Esophagus muscularis mucosa (tissue), 4 donors: ENCODE measurements around the gene COPE. TPM values are rescaled to one million over a fixed set of nuclear protein-coding genes. Genes with fewer than 3 reads are reported as not detected.

Experiments used
- DNase-seq: peaks from one replicate; pipeline ENCODE4 v3.0.0-alpha.2; 2017; ENCODE audit errors: extremely low spot score
- H3K27ac ChIP-seq, 4 donors: fragments of 200-600 bp; sonication (generic); replicated peaks in 1 of 4; 1 replicate in 3 of 4; 2 replicates in 1 of 4; pipeline ENCODE4 v1.5.1; 2016 to 2019; ENCODE audit warnings: mild to moderate bottlenecking in 1 of 4
- H3K27me3 ChIP-seq, 4 donors: fragments of 200-600 bp; sonication (generic); one replicate each; pipeline versions ENCODE4 v1.5.1 to v1.6.0; 2016 to 2019
- H3K36me3 ChIP-seq, 4 donors: fragments of 200-600 bp; sonication (generic); one replicate each; pipeline ENCODE4 v1.5.1; 2016 to 2019
- H3K4me1 ChIP-seq, 4 donors: fragments of 200-600 bp; sonication (generic); one replicate each; pipeline ENCODE4 v1.5.1; 2016 to 2019
- H3K4me3 ChIP-seq, 4 donors: fragments of 200-600 bp; sonication (generic); 1 replicate in 2 of 4; 2 replicates in 2 of 4; pipeline ENCODE4 v1.5.1; 2016 to 2019; ENCODE audit warnings: mild to moderate bottlenecking in 4 of 4, moderate library complexity in 1 of 4
- H3K9me3 ChIP-seq, 4 donors: fragments of 200-600 bp; sonication (generic); 1 replicate in 3 of 4; 2 replicates in 1 of 4; pipeline ENCODE4 v1.5.1; 2016 to 2019
- CTCF ChIP-seq, 3 experiments: fragments of 200-600 bp in 2 of 3; fragments of 450-650 bp in 1 of 3; sonication (generic) in 2 of 3; IDR thresholded peaks; one replicate each; pipeline ENCODE4 v1.5.1; 2017 to 2019; ENCODE audit warnings: antibody characterized with exemption in 3 of 3, mild to moderate bottlenecking in 2 of 3, moderate library complexity in 1 of 3
- EP300 ChIP-seq: sonication (generic); formaldehyde crosslinking; IDR thresholded peaks from one replicate; pipeline ENCODE4 v1.6.1; 2017; ENCODE audit warnings: antibody characterized with exemption
- POLR2A ChIP-seq: fragments of 450-650 bp; IDR thresholded peaks from one replicate; pipeline ENCODE4 v1.6.1; 2017; ENCODE audit warnings: antibody characterized with exemption, moderate library complexity, mild to moderate bottlenecking, low read depth
- POLR2AphosphoS5 ChIP-seq, 2 donors: sonication (generic); formaldehyde crosslinking; IDR thresholded peaks; one replicate each; pipeline ENCODE4 v1.6.1; 2017; ENCODE audit warnings: antibody characterized with exemption in 2 of 2
- WGBS: methylation state at CpG from one replicate; pipeline ENCODE4 v1.1.5; 2018; 5-methylcytosine and 5-hydroxymethylcytosine counted together
- intact Hi-C: fragments of 100-400 bp; cut with DNase I; formaldehyde crosslinking; loops from one replicate; pipeline ENCODE4 v1.15.1; 2023
- total RNA-seq, 4 donors: library from RNA; depleted of rRNA; stranded (reverse); fragments of >200 nt; gene quantifications; one replicate each; pipeline versions ENCODE4 v1.1.0 to v1.2.1, GENCODE V29; 2016

The COPE gene
- total RNA-seq, 4 donors from 2014 or later = 173 to 231 (median 210) TPM

- intact Hi-C loops = no loop called here
- TF ChIP-seq POLR2AphosphoS5 (IDR thresholded peaks at IDR 0.05) (no peak), EP300 (no peak), POLR2A (no peak), CTCF (IDR thresholded peaks at IDR 0.05) (no peak)
- no peak for DNase-seq
- Histone ChIP-seq H3K27me3 (peaks cover 0 to 8% (median 0%) of the 10 kb centered on the region in 4 donors), H3K27ac (no peak overlapping the region), H3K36me3 (peaks cover 79 to 98% (median 96%) of the 10 kb centered on the region in 4 donors), H3K9me3 (no peaks in the 10 kb centered on the region), H3K4me1 (peaks cover 18 to 33% (median 30%) of the 10 kb centered on the region in 4 donors), H3K4me3 (no peak overlapping the region)
- 78% methylated on average over 10 of the region's 16 CpGs for WGBS
Measured at GRCh38 chr19:18863843-18864362, 55.3 kb downstream of the COPE start.

- no peak overlapping the region for H3K4me3 ChIP-seq
- H3K27me3 ChIP-seq = peaks cover 0 to 2% (median 0%) of the 10 kb centered on the region in 4 donors
- peaks cover 18 to 30% (median 26%) of the 10 kb centered on the region in 4 donors for H3K4me1 ChIP-seq
- TF ChIP-seq CTCF (IDR thresholded peaks at IDR 0.05) (no peak), POLR2A (no peak), POLR2AphosphoS5 (IDR thresholded peaks at IDR 0.05) (no peak), EP300 (no peak)
- DNase-seq = no peak
- H3K36me3 ChIP-seq = peaks cover 86 to 100% (median 99%) of the 10 kb centered on the region in 4 donors
- H3K27ac ChIP-seq = no peak overlapping the region
- intact Hi-C loops = no loop called here
- WGBS = 86% methylated on average over 18 of the region's 33 CpGs
- no peaks in the 10 kb centered on the region for H3K9me3 ChIP-seq
Measured at GRCh38 chr19:18862976-18863842, 56.0 kb downstream of the COPE start.

DNA sequence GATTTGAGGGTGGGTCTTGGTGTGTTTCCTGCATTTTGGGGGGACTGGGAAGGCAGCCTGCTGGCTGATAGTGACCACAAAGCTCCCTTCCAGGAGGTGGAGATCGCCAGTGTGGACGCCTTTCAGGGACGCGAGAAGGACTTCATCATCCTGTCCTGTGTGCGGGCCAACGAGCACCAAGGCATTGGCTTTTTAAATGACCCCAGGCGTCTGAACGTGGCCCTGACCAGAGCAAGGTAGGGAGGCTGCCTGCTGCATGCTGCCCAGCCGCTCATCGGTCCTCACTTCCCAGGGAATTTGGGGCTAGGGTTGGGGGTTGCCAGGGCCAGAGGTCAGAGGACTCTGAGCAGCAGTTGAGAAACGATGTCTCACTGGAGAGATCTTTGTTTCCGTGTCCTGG lies 57.3 kb downstream of the COPE start:
- Histone ChIP-seq H3K4me1 (peaks cover 18 to 28% (median 22%) of the 10 kb centered on the region in 4 donors), H3K27ac (no peak overlapping the region), H3K36me3 (peaks cover 89 to 100% (median 99%) of the 10 kb centered on the region in 4 donors), H3K27me3 (no peaks in the 10 kb centered on the region), H3K4me3 (no peak overlapping the region), H3K9me3 (no peaks in the 10 kb centered on the region)
- intact Hi-C loops = no loop called here
- 86% methylated on average over 11 of the region's 12 CpGs for WGBS
- TF ChIP-seq POLR2AphosphoS5 (IDR thresholded peaks at IDR 0.05) (no peak), EP300 (no peak)
- no peak for DNase-seq

DNA sequence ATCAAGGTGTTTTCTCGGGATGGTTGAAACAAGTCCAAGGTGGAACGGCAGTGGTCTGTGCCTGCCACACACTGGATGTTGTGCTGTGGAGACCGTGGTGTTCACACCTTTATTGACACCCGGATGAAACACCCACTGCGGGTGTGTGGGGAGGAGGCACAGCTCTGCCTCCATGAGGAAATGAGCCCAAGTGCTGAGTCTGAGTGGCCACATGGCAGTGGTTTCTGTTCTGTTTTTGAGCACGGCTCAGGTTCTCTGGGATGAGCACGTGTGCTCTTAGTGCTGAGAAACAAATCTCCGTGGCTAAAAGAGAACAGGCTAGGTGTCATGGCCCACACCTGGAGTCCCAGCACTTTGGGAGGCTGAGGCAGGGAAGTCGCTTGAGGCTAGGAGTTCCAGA lies 58.0 kb downstream of the COPE start:
- Histone ChIP-seq H3K36me3 (peaks cover 95 to 100% (median 100%) of the 10 kb centered on the region in 4 donors), H3K27ac (no peak overlapping the region), H3K4me3 (no peak overlapping the region), H3K9me3 (no peaks in the 10 kb centered on the region), H3K27me3 (no peaks in the 10 kb centered on the region), H3K4me1 (peaks cover 12 to 22% (median 15%) of the 10 kb centered on the region in 4 donors)
- intact Hi-C loops = no loop called here
- no peak for DNase-seq
- WGBS = 86% methylated on average over 8 of the region's 9 CpGs
- TF ChIP-seq EP300 = no peak
- no peak for TF ChIP-seq POLR2AphosphoS5 (IDR thresholded peaks at IDR 0.05)
- TF ChIP-seq CTCF (IDR thresholded peaks at IDR 0.05) = no peak
- no peak for TF ChIP-seq POLR2A

- no peak for DNase-seq
- 91% methylated on average over 15 of the region's 17 CpGs for WGBS
- Histone ChIP-seq H3K27ac (no peak overlapping the region), H3K4me1 (peaks cover 9 to 24% (median 13%) of the 10 kb centered on the region in 4 donors), H3K27me3 (no peaks in the 10 kb centered on the region), H3K36me3 (peaks cover 98 to 100% (median 100%) of the 10 kb centered on the region in 4 donors), H3K4me3 (no peak overlapping the region), H3K9me3 (no peaks in the 10 kb centered on the region)
- no peak for TF ChIP-seq POLR2AphosphoS5 (IDR thresholded peaks at IDR 0.05)
- no peak for TF ChIP-seq POLR2A
- TF ChIP-seq CTCF (IDR thresholded peaks at IDR 0.05) = no peak
- no peak for TF ChIP-seq EP300
- intact Hi-C loops = no loop called here
Measured at GRCh38 chr19:18860725-18861124, 58.5 kb downstream of the COPE start.
